ENCODE results near the gene BCAS4.

BCAS4 gene

DNA sequence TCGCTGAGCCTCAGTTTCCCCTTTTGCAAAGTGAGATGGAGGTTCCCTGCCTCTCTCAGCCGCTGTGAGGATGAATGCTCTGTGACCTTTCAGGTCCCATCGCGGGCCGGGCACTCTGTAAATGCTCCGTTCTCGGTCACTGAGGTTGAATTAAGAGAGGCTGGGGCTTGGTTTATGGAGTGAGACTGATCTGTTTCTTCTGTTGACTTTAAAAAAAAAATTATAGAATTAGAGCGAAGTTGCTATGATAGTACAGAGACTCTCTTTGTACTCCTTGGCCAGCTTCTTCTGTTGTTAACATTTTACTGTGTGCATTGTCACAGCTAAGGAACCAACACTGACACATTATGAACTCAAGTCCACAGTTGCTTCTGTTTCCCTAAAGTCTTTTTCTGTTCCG lies 72.0 kb downstream of the BCAS4 start:
- no peaks in the 10 kb centered on the region for H3K27me3 ChIP-seq (ENCODE audit: control insufficient read depth, insufficient read depth, low read length, poor library complexity, severe bottlenecking)
- WGBS, 2 experiments = 94 to 96% methylated on average over 9 of the region's 9 CpGs
- no peaks in the 10 kb centered on the region for H3K9me3 ChIP-seq (ENCODE audit: control insufficient read depth, low read length)
- no peak overlapping the region for H3K27ac ChIP-seq (ENCODE audit: insufficient read depth, low read depth, low read length, poor library complexity, severe bottlenecking)
- no peak overlapping the region for H3K4me3 ChIP-seq (ENCODE audit: insufficient read depth, low read depth, low read length)
- H3K36me3 ChIP-seq (ENCODE audit: control insufficient read depth, insufficient read depth, low read length) = no peaks in the 10 kb centered on the region
- peaks cover 23% of the 10 kb centered on the region for H3K4me1 ChIP-seq (ENCODE audit: control insufficient read depth, insufficient read depth, low read length)

DNA sequence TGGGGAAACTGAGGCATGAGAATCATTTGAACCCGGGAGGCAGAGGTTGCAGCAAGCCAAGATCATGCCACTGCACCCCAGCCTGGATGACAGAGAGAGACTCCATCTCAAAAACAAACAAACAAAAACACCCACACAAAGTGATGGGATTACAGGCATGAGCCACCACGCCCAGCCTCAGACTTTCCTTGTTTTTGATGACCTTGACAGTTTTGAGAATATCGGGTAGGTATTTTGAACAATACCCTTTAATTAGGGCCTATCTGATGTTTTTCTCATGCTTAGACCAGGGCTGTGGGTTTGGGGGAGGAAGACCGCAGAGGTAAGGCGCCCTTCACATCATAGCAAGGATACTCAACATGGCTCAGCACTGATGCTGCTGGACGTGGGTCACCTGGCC lies 72.9 kb downstream of the BCAS4 start:
- 92 to 94% methylated on average over 6 of the region's 6 CpGs for WGBS, 2 experiments
- Histone ChIP-seq H3K4me3 (ENCODE audit: insufficient read depth, low read depth, low read length) (no peak overlapping the region), H3K4me1 (ENCODE audit: control insufficient read depth, insufficient read depth, low read length) (peaks cover 27% of the 10 kb centered on the region), H3K27me3 (ENCODE audit: control insufficient read depth, insufficient read depth, low read length, poor library complexity, severe bottlenecking) (no peaks in the 10 kb centered on the region), H3K36me3 (ENCODE audit: control insufficient read depth, insufficient read depth, low read length) (no peaks in the 10 kb centered on the region), H3K27ac (ENCODE audit: insufficient read depth, low read depth, low read length, poor library complexity, severe bottlenecking) (no peak overlapping the region), H3K9me3 (ENCODE audit: control insufficient read depth, low read length) (no peaks in the 10 kb centered on the region)

DNA sequence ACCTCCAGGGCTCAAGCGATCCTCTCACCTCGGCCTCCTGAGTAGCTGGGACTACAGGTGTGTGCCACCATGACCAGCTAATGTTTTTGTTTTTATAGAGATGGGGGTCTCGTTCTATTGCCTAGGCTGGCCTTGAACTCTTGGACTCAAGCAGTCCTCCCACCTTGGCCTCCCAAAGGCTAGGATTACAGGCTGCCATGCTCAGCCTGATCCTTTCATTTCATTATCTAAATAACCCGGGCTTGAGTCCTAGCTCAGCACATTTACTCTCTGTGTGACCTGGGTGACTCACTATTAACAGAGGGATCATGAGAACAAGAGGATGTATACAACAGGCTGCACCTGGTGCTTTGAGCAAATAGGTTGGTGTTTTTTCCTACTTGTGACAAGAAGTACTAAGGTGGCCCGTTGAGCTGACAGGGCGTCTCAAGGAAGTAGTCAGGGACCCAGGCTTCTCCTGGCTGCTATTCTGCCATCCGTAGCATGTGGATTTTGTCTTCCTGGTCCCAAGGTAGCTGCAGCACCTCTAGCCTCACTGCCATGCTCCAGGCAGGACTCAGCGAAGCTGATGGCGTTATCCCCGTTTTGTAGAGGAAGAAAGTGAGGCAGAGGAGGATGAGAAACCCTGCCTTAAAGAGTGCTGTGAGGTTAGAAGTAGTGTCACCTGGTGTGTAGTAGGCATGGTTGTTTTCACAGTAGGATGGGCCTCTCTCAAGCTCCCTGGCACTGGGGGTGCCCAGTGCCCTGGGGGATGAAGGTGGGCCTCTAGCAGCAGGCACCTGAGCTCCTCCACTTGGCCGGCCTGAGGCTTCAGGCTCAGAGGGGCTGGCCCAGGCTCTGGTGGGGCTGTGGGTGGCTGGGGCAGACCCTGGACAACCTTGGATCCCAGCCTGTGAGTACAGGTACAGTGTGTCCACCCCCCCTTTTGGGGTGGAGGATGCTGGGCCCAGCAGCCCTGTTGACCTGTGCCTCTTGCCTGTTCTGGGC lies 73.9 kb downstream of the BCAS4 start:
- no peaks in the 10 kb centered on the region for H3K36me3 ChIP-seq (ENCODE audit: control insufficient read depth, insufficient read depth, low read length)
- WGBS, 2 experiments = 93 to 94% methylated on average over 11 of the region's 11 CpGs
- H3K4me3 ChIP-seq (ENCODE audit: insufficient read depth, low read depth, low read length) = no peak overlapping the region
- peaks cover 33% of the 10 kb centered on the region for H3K4me1 ChIP-seq (ENCODE audit: control insufficient read depth, insufficient read depth, low read length)
- H3K27me3 ChIP-seq (ENCODE audit: control insufficient read depth, insufficient read depth, low read length, poor library complexity, severe bottlenecking) = no peaks in the 10 kb centered on the region
- H3K9me3 ChIP-seq (ENCODE audit: control insufficient read depth, low read length) = no peaks in the 10 kb centered on the region
- H3K27ac ChIP-seq (ENCODE audit: insufficient read depth, low read depth, low read length, poor library complexity, severe bottlenecking) = no peak overlapping the region

DNA sequence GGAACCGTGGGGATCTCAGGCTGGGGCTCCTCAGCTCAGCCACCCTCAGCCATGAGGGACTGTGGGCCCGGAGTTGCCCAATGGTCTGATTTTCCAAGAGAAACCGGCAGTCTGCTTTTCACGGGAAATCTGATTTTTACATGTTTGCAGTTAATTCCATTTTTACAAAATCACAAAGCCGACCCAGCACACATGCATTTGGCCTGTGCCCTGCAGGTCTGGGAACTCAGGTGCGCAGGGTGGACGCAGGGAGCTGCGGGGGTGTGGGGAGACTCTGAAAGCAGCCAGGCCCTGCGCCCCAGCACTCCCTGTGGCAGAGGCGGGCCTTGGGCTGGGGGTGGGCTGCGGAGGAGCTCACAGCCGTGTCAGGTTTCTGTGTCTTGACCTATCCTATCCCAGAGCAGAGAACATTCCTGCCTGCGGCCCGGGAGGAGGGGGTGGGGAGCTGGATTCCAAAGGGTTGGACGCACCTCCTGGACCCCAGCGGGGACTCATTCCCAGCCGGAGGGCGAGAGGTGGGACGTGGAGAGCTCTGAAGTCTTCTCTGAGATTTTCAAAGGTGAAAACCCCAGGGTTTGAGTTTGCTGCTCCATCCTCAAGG lies 75.8 kb downstream of the BCAS4 start:
- Histone ChIP-seq H3K27me3 (ENCODE audit: control insufficient read depth, insufficient read depth, low read length, poor library complexity, severe bottlenecking) (no peaks in the 10 kb centered on the region), H3K36me3 (ENCODE audit: control insufficient read depth, insufficient read depth, low read length) (no peaks in the 10 kb centered on the region), H3K9me3 (ENCODE audit: control insufficient read depth, low read length) (no peaks in the 10 kb centered on the region), H3K4me1 (ENCODE audit: control insufficient read depth, insufficient read depth, low read length) (peaks cover 28% of the 10 kb centered on the region), H3K4me3 (ENCODE audit: insufficient read depth, low read depth, low read length) (peak overlapping the region; percentile 39), H3K27ac (ENCODE audit: insufficient read depth, low read depth, low read length, poor library complexity, severe bottlenecking) (peak overlapping the region; percentile 67)
- WGBS, 2 experiments = 6% methylated on average over 19 of the region's 19 CpGs

DNA sequence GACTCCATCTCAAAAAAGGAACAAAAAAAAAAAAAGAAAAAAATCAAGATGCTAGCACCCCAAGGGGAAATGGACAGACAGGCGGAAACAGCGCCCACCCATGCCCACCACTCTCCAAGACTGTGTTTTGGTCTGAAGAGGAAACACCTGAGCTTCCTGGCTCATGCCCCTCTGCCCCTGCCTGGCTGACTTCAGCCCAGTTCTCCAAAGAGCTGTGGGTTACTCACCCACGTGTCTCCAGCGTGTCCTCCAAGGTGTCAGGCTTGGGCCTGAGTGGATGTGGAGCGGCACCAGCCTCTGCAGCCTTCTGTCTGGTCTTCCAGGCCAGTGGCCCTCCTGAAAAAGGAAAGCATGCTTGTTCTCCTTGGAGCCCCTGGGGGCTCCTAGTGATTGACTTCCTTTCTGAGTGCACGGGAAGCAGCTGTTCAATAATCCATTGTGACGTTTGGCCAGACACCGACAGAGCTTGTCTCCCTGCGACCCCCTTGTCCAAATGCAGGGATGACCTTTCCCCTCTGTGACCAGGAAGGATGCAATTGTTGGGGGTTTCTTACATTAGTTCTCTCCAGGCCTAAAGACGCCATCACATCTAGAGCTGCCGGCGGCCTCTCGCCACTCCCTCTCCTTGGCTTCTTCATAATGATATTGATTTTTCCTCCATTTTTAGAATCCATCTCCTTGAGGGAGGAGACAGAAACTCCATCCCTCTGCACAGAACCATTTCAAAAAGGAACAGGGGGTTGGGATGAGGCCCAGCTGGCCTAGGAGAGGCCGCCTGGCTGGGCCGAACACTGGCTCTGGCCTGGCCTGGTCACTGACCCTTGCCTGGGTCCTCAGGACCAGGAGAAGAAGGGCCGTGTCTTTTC lies 77.9 kb downstream of the BCAS4 start:
- H3K27me3 ChIP-seq (ENCODE audit: control insufficient read depth, insufficient read depth, low read length, poor library complexity, severe bottlenecking) = no peaks in the 10 kb centered on the region
- H3K4me3 ChIP-seq (ENCODE audit: insufficient read depth, low read depth, low read length) = no peak overlapping the region
- H3K36me3 ChIP-seq (ENCODE audit: control insufficient read depth, insufficient read depth, low read length) = no peaks in the 10 kb centered on the region
- peaks cover 27% of the 10 kb centered on the region for H3K4me1 ChIP-seq (ENCODE audit: control insufficient read depth, insufficient read depth, low read length)
- 85 to 87% methylated on average over 16 of the region's 16 CpGs for WGBS, 2 experiments
- H3K9me3 ChIP-seq (ENCODE audit: control insufficient read depth, low read length) = no peaks in the 10 kb centered on the region
- no peak overlapping the region for H3K27ac ChIP-seq (ENCODE audit: insufficient read depth, low read depth, low read length, poor library complexity, severe bottlenecking)

DNA sequence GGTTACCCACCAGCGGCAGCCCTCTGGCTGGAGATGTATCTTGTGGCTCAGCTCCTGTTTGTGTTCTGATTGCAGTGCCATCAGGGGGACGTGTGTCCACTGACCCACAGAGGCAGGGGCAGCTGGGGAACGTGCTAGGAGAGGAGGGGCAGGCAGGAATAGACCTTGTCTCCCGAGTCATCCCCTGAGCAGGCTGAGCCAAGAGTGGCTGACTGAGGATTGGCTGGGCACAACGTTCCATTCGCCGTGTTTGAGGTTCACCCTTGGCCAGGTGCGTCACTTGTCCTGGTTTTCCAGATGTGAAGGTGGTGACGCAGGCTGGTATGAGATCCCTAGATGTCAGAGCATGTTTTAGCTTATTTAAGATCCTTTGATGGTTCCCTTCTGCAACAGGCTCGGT lies 78.7 kb downstream of the BCAS4 start:
- Histone ChIP-seq H3K27ac (ENCODE audit: insufficient read depth, low read depth, low read length, poor library complexity, severe bottlenecking) (no peak overlapping the region), H3K36me3 (ENCODE audit: control insufficient read depth, insufficient read depth, low read length) (no peaks in the 10 kb centered on the region), H3K4me1 (ENCODE audit: control insufficient read depth, insufficient read depth, low read length) (peaks cover 27% of the 10 kb centered on the region), H3K27me3 (ENCODE audit: control insufficient read depth, insufficient read depth, low read length, poor library complexity, severe bottlenecking) (no peaks in the 10 kb centered on the region), H3K4me3 (ENCODE audit: insufficient read depth, low read depth, low read length) (no peak overlapping the region), H3K9me3 (ENCODE audit: control insufficient read depth, low read length) (no peaks in the 10 kb centered on the region)
- WGBS, 2 experiments = 94% methylated on average over 10 of the region's 10 CpGs

DNA sequence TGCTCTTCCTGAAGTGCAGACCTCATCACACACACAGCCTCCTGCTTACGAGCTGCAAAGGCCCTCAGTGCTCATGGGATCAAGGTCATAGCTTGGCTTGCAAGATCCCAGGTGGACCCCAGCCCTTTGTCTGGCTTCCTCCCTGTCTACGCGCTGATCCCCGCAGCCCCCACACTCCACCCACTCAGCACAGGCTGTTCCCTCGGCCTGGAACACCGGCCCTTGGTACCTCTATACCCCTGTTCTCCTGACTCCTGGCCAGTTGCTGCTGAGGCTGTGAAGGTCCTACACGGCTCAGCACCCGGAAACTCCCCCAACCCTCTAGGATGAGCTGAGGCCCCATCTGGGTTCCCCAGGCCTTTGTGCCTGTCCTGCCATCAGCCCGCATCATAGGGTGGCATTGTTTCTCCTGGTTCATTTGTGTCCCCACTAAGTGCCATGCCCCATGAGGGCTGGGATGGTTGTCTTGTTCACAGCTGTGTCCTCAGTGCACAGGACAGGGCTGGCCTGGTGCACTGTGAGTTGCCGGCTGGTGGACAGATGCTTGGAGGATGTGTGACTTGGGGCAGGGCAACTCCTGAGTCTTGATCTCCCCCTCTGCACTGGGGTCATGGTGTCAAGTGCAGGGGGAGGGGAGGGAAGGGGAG lies 79.4 kb downstream of the BCAS4 start:
- Histone ChIP-seq H3K9me3 (ENCODE audit: control insufficient read depth, low read length) (no peaks in the 10 kb centered on the region), H3K27me3 (ENCODE audit: control insufficient read depth, insufficient read depth, low read length, poor library complexity, severe bottlenecking) (no peaks in the 10 kb centered on the region), H3K4me3 (ENCODE audit: insufficient read depth, low read depth, low read length) (no peak overlapping the region), H3K36me3 (ENCODE audit: control insufficient read depth, insufficient read depth, low read length) (no peaks in the 10 kb centered on the region), H3K27ac (ENCODE audit: insufficient read depth, low read depth, low read length, poor library complexity, severe bottlenecking) (no peak overlapping the region), H3K4me1 (ENCODE audit: control insufficient read depth, insufficient read depth, low read length) (peaks cover 27% of the 10 kb centered on the region)
- WGBS, 2 experiments = 93 to 94% methylated on average over 10 of the region's 10 CpGs

- 92 to 93% methylated on average over 28 of the region's 28 CpGs for WGBS, 2 experiments
- peaks cover 27% of the 10 kb centered on the region for H3K4me1 ChIP-seq (ENCODE audit: control insufficient read depth, insufficient read depth, low read length)
- no peak overlapping the region for H3K27ac ChIP-seq (ENCODE audit: insufficient read depth, low read depth, low read length, poor library complexity, severe bottlenecking)
- H3K36me3 ChIP-seq (ENCODE audit: control insufficient read depth, insufficient read depth, low read length) = no peaks in the 10 kb centered on the region
- no peak overlapping the region for H3K4me3 ChIP-seq (ENCODE audit: insufficient read depth, low read depth, low read length)
- no peaks in the 10 kb centered on the region for H3K9me3 ChIP-seq (ENCODE audit: control insufficient read depth, low read length)
- no peaks in the 10 kb centered on the region for H3K27me3 ChIP-seq (ENCODE audit: control insufficient read depth, insufficient read depth, low read length, poor library complexity, severe bottlenecking)
Observed at GRCh38 chr20:50874758-50875665, 80.2 kb downstream of the BCAS4 start.

DNA sequence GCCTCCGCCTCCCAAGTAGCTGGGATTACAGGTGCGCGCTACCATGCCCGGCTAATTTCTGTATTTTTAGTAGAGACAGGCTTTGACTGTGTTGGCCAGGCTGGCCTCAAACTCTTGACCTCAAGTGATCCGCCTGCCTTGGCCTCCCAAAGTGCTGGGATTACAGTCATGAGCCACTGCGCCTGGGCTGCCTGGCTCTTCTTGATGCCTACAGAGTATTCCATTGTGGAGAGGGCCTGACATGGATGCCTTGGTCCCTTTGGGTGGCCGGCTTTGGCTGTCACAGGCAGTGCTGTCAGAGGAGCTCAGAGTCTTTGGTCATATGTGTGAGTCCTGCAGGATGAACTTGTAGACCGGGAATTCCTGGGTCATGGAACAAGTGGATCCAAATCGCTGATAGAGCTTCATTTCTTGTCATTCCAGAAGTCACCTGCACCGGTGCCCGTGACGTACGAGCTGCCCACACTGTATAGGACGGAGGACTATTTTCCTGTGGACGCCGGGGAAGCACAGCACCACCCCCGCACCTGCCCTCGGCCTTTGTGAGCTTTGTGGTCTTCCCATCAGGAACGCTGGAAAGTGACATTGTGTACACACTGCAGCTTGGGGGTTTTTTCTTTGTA lies 81.3 kb downstream of the BCAS4 start:
- Histone ChIP-seq H3K36me3 (ENCODE audit: control insufficient read depth, insufficient read depth, low read length) (no peaks in the 10 kb centered on the region), H3K27ac (ENCODE audit: insufficient read depth, low read depth, low read length, poor library complexity, severe bottlenecking) (no peak overlapping the region), H3K4me3 (ENCODE audit: insufficient read depth, low read depth, low read length) (no peak overlapping the region), H3K27me3 (ENCODE audit: control insufficient read depth, insufficient read depth, low read length, poor library complexity, severe bottlenecking) (no peaks in the 10 kb centered on the region), H3K9me3 (ENCODE audit: control insufficient read depth, low read length) (no peaks in the 10 kb centered on the region), H3K4me1 (ENCODE audit: control insufficient read depth, insufficient read depth, low read length) (peaks cover 16% of the 10 kb centered on the region)
- 94 to 95% methylated on average over 19 of the region's 19 CpGs for WGBS, 2 experiments

Data from ectodermal cell (in vitro differentiated cells).